GM18505 (cell line): ENCODE results near the gene IFT25.

Experiments
- ATAC-seq: cut with Tn5 transposase; IDR thresholded peaks from one replicate; pipeline ENCODE4 v1.9.1; 2021; ENCODE audit not compliant: unreplicated experiment
- POLR2A ChIP-seq: IDR thresholded peaks from 4 replicates; pipeline ENCODE4 v1.6.1; 2011; ENCODE audit warnings: borderline replicate concordance; ENCODE audit not compliant: insufficient read depth, insufficient read length; ENCODE audit errors: extremely low read depth

IFT25 gene

DNA sequence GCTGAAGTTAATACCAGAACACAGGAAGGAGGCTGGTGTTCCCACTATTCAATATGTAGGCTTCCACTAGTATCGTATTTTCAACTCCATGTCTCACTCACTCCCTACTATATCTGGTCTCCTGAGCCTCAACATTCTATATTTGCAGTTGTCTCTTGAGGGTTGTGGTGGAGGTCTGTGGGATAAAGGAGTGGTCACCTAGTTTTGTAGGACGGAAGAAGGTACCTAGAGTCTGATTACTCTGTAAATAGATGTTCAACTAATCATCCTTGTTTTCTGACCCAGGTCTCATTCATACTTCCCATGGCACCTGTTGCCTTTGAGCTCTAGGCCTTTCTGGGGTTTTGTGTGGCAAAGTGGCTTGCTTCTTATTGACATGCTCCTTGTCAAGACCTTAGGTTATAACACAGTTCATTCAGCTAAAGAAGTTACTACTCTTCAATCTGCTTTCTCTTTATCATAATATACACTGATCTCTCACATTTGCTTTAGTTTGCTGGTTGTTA, 18.1 kb downstream of the IFT25 start:
- no peak for ATAC-seq
- TF ChIP-seq POLR2A = no peak

DNA sequence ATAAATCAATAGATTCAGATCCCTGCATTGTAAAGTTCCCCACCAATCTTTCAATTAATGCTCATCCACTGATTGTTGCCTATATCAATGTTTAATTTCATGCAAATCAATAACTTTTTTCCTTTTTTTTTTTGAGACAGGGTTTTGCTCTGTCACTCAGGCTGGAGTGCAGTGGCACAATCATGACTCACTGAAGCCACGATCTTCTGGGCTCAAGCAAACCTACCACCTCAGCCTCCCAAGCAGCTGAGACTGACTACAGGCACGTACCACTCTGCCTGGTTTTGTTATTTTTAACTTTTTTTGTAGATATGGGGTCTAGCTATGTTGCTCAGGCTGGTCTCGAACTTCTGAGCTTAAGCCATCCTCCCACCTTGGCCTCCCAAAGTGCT, 25.8 kb downstream of the IFT25 start:
- no peak for TF ChIP-seq POLR2A
- no peak for ATAC-seq

DNA sequence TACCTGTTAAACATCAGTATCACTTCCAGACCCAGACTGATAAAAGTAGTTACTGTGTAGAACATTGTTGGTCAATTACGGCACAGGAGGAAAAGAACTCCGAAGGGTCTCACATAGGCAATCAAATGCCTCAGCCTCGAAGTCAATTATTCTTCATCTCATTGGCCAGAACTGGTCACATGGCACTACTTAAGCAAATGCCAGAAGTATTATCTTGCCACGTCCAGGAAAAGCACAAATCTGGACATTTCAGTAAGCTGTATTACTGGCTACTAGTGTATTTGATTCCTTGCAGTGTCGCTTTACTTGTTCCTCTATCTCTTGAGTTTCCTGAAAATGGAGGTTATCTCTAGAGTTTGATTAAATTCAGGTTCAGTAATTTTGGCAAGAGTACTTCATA, 27.2 kb downstream of the IFT25 start:
- ATAC-seq = no peak
- no peak for TF ChIP-seq POLR2A

DNA sequence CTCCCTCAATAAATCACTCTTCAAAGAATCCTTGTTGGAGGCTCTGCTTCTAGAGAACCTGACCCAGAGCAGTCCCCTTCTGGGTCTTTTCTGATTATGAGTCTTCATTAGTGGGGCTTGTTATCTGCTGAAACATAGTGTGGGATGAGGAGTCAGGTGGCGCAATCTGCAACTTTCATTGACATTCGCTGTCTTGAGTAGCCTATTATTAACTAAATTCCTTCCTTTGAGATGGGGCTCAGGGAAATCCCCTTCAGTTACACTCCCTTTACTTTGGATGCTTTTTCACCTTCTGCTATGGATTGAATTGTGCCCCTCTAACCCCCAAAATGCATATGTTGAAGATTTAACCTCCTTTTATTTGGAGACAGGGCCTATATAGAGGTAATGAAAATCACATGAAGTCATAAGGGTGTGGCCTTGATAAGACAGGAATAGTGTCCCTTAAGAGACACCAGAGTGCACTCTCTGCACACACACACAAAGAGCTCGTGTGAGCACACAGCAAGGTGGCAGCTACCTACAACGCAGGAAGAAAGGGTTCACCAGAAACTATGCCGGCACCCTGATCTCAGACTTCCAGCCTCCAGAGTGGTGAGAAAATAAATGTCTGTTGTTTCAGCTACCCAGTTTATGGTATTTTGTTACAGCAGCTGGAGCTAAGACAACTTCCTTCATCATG, 32.0 kb downstream of the IFT25 start:
- ATAC-seq = no peak
- TF ChIP-seq POLR2A = no peak

DNA sequence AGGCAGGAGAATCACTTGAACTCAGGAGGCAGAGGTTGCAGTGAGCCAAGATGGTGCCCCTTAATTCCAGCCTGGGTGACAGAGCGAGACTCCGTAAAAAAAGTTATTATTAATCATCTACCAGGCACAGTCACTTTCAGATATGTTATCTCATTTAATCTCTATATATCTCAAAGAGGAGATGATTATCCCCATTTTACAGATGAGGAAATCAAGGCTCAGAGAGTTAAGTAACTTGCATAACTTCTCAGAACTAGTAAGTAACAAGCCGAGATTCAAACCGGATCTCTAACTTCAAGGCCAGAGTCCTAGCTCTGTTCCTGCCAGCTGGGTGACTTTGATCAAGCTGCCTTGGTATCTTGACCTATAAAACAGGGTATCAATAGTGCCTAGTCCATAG, 34.1 kb downstream of the IFT25 start:
- no peak for TF ChIP-seq POLR2A

DNA sequence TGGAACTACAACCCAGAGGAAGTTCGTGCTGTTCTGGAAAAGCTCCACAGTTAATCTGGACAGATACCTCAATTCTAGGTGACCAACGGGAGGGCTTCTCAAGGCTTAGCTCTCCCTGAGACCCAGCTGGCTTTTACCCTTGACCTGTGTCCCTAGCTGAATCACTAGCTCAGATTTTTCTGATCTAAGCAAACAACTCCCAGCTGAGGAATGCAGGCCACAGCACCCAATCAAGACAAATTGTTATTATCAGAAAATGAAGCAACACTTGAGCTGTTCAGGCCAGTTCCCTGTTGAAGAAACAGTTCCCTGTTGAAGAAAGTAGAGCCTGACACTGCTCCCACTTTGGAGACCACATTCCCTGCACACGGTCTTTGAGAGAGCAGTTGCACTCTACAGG, 35.6 kb downstream of the IFT25 start:
- no peak for ATAC-seq
- no peak for TF ChIP-seq POLR2A

More for the DNA sequence above, 34.1 kb downstream of the IFT25 start:
- ATAC-seq = no peak

DNA sequence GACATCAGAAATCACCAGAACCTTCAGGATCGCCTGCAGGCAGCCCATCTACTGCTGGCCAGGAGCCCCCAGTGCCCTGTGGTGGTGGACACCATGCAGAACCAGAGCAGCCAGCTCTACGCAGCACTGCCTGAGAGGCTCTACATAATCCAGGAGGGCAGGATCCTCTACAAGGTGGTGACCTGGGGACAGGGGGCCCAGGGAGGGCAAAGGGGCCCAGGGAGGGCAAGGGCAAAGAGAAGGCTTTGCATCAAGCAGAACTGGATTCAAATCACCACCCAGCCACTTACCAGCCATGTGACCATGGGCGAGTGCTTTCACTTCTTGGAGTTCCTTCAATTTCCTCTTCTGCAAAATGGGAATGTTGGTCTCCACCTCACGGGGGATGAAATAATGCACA, 39.4 kb downstream of the IFT25 start:
- ATAC-seq = no peak
- TF ChIP-seq POLR2A = no peak

DNA sequence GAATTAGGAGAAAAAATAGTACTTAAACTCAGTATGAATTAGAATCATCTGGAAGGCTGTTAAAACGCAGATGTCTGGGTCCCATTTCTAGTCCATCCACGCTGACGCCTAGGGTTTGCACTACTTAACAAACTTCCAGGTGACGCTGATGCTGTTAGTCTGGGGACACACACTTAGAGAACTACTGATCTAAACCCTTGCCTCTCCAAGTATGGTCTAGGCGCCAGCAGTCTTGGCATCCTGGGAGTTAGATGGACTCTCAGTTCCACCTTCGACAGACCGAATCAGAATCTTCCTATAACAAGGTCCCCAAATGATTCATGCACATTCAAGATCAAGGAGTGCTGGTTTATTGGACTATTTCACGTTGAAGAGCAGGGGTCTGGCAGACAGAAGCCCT, 40.0 kb downstream of the IFT25 start:
- no peak for TF ChIP-seq POLR2A
- no peak for ATAC-seq

DNA sequence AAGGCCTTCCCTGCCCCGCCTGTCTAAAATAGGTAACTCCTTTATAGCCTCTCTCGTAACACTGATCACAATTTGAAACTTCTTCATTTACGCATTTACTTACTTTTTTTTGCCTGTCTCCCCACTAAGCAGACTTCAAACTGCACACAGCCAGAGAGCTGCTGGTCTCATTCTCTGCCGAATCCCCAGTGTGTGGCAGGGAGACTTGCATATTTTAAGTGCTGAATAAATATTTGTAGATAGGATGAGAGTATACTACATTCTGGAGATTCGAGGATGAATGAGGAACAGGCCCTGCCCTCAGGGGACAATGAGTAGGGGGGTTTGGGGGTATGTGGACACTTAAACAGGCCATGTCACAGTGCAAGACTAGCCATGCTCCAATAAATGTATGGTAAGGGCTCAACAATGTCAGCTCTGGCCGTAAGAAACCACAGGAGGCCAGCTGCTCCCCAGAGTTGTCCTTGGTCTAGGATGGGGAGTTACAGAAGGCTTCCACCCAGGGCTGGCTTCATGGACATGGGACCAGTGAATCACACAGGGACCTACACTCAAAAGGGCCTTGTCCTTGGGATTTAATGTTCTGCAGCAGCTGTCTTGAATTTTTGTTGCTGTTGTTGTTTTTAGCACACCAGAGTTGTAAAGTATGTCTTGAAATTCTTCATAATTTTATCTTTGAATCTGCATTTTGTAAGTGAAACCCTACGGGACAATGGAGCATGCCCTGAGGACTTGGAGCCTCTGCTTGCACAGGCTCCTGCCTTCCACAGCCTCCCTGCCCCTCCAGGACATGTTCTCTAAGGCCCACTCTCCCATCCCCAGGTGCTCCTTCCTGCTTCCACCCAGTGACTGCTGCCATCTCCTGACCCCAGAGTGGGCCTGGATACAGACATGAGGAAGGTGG, 43.0 kb downstream of the IFT25 start:
- no peak for TF ChIP-seq POLR2A
- ATAC-seq = no peak

DNA sequence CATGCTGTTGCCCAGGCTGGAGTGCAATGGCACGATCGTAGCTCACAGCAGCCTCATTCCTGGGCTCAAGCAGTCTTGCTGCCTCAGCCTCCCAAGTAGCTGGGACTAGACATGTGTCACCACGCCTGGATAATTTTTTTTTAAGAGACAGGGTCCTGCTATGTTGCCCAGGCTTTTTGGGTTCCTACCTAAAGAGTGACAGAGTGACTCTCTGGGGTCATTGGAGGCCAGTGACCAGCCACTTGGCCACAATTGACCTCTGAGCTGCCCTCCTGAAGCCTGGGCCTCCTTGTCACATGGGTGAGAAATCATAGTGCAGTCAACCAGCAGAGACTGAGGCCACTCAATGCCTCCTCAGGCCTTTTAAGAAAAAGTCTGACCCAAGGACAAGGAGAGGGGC, 45.8 kb downstream of the IFT25 start:
- no peak for TF ChIP-seq POLR2A
- ATAC-seq = no peak

DNA sequence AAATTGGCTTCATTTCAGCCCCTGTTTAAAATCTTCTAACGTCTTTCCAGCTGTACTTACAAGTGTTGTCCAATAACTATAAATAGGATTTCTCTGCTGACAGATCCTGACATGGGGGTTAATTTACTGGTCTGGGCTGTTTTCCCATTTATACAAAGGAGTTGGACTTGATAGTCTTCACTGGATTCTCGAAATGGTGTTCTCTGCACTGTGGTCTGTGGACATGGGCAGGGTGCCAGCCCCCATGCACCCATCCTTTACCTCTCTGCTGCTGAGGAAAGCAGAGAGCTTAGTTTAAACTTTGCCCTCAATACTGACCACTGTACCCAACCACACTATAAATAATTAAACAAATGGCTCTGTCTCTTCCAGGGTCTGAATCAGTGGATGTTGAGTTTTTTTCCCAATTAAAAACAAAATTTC, 46.3 kb downstream of the IFT25 start:
- no peak for ATAC-seq
- no peak for TF ChIP-seq POLR2A

DNA sequence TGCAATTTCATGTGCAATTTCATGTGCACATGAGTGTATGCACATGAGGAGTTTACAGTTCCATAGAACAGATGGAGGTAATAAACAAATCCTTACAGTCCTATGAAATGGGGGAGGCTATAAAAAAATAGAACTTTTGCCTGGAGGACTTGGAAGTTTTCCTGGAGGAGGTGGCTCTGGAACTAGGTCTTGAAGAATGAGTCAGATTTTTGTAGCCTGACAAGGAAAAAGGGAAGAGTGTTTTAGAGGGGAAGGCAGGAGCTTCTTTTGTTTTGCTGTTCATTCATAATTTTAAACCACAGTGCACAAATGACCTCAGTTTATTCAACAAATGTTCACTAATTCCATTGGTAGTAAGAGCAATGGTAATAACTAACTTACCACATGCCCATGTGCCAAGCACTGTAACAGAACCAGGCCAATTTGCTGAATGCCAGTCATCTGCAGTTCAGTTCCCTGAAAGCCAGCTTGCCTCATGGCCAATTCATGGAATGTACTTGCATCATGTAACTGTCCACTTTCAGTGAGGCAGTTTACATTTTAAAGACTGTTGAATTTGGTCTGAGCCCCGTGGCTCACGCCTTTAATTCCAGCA, 48.8 kb downstream of the IFT25 start:
- no peak for ATAC-seq
- no peak for TF ChIP-seq POLR2A

DNA sequence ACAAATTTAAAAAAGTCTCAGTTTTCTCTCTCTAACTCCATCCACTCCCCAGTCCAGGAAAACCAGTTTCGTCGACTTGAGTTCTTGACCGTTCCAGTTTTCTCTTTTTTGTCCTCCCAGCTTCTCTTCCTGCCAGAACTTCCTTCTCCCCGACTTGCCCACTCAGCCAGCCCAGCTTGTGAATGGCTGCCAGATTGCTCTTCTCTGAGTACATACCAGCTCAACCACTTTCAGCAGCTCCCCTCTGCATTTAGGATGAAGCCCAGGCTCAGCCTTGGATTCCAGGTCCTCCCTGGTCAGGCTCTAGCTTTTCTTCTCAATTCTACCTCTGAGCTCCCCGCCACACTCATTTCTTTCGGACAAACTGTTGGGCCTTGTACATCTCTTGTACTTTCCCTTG, 50.1 kb downstream of the IFT25 start:
- ATAC-seq = no peak
- no peak for TF ChIP-seq POLR2A
